HG03378 (cell line): ENCODE data around the gene LSM11.
"Not testable (repeated sequence)": the region's sequence is repeated elsewhere in the genome, so short reads cannot be mapped to it uniquely, and the experiment has no call there.

ENCODE experiments used
- ATAC-seq: cut with Tn5 transposase; IDR thresholded peaks from one replicate; pipeline ENCODE4 v1.9.1; 2021; ENCODE audit warnings: mild to moderate bottlenecking, moderate library complexity; ENCODE audit not compliant: unreplicated experiment

The LSM11 gene

DNA sequence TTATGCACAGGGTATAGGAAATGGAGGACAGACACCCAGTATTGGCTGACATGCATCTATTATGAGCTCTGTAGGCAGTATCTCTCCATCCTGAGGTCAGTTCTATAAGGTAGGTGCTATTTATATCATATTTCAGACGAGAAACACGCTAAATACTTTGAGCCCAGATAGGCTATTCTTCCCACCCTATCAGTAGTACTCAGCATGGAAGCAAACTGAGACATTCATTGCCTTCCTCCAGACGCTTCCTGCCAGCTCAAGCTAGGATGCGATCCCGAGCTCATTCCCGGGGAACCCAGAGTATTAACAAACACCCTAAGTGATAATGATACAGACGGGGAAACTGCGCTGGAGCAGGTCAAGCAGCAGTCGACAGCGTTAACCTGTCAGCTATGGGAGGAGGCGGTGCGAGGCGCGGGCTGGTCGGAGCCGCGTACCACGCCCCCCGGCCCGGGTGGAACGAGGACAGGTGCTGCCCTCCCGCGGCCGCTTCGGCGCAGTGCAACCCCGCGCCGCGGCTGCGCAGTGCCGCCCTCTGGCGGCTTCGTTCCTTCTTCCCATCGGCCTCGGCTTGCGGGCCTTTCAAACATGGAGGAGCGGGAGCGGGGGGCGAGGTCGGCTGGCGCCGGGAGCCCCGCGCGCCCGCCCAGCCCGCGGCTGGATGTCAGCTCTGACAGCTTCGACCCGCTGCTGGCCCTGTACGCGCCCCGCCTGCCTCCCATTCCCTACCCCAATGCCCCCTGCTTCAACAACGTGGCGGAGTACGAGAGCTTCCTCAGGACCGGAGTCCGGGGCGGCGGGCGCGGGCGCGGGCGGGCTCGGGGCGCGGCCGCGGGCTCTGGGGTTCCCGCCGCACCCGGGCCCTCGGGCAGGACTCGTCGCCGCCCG, at the start of gene LSM11:
Gene LSM11 (plus strand): TSS at position 550 of the 888 bp plus-strand sequence. CDS start 39 bp downstream, at position 589.
- peak; percentile 75 for ATAC-seq

DNA sequence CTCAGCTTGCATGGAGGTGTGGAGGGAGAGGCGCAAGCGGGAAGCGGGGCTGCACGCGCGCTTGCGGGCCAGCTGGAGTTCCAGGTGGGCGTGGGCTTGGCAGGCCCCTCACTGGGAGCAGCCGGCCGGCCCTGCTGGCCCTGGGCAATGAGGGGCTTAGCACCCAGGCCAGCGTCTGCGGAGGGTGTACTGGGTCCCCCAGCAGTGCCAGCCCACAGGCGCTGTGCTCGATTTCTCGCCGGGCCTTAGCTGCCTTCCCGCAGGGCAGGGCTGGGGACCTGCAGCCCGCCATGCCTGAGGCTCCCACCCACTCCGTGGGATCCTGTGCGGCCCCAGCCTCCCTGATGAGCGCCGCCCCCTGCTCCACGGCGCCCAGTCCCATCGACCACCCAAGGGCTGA, 49.7 kb upstream of the LSM11 start:
- ATAC-seq = not testable (repeated sequence)

DNA sequence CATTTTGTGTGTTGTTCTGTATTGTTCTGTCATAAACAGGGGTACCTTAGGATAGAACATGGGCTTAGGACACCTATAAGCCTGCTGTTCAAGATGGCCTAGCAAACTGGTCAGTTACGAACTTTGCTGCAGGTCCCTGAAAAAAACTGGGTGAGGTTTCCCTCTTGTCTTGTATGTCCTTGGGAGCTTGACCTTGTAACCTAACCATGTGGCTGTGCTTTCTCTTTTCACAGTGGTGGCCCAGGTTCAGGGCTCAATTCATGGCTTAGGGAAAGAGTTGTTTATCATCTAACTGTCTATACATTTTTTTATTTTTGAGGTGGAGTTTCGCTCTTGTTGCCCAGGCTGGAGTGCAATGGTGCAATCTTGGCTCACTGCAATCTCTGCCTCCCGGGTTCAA, 47.4 kb upstream of the LSM11 start:
- ATAC-seq = not testable (repeated sequence)

DNA sequence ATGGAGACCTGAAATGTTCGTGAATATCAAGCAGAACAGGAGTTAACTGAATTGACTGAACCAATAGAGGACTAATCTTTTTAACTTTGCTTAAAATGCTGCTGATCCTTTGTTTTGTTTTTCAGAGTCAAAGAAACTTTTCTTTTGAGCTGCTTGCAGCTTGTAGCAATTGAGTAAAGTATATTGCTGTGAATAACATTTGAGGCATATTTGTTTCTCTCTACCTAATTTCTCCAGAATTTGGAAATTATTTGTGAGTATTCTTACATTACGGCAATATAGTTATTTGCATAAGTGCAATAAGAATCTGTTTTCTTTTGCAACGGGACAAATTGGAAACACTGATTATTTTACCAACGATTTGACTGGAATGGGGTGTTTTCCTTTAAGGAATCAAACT, 44.8 kb upstream of the LSM11 start:
- ATAC-seq = not testable (repeated sequence)

DNA sequence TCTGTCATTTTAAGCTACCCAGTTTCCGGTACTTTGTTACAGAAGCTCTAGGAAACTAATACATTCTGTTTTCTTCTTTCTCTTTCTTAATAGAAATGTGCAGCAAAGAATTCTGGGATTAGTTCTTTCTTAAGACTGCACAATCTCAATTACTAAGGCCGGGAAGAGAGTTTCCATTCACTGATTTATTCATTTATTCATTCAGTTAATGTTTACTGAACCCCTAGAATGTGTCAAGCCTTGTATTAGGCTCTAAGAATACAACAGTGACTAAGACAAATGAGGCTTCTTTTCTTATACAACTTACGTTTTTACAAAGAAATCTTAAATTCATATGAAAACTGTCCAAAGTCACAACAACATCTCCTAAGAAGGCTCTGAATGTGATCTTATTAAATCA, 39.8 kb upstream of the LSM11 start:
- ATAC-seq = no peak

DNA sequence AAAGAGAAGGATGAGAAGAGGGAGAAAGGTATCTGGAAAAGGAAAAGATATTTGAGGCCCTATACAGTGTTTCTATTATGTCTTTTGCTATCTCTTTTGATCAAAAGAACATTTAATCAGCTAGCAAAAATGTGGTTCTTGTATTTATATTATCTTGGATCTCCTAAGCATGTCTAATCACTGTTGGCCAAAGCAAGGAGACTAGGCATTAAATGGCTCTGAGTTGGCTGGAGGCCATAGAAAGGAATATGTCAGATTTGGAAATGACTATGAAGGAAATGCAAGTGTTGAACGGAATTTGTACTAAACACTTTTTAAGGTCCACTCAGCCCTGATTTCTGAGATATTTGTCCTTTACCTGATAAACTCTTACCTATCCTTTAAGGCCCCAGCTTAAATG, 34.6 kb upstream of the LSM11 start:
- no peak for ATAC-seq

DNA sequence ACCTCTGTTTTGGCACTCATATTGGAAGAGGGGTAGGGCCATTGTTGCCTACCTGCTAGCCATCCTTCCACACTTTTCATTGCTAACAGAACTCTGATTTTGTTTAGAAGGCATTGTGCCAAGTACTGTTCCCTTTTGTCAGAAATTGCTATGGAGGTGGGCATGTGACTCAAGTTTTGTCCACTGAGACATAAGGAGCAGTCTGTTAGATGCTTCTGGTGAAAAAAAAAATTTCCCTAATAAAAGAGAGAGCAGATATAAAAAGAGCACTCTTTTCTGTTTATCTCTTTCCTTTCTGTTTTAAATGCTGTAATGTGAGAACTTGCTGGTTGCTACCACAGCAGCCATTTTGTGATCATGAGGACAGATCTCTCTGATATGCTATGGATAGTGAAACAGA, 34.2 kb upstream of the LSM11 start:
- no peak for ATAC-seq

DNA sequence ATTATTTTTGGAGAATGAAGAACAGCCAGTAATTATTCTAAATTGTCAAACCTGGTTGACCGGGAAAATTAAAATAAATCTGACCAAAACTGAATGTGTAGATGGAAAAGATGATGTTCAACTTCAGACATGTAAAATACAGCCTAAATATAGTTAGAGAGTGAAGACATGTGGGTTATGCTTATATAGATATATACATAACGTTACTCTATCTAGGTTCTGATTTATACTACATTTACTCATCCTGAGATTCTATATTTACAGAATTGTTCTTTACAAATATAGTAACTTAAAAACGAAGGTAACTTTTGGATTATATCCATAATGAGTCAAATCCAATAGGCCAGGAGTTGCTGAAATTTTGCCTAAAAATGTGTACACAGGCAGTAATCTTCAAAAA, 33.1 kb upstream of the LSM11 start:
- ATAC-seq = no peak

DNA sequence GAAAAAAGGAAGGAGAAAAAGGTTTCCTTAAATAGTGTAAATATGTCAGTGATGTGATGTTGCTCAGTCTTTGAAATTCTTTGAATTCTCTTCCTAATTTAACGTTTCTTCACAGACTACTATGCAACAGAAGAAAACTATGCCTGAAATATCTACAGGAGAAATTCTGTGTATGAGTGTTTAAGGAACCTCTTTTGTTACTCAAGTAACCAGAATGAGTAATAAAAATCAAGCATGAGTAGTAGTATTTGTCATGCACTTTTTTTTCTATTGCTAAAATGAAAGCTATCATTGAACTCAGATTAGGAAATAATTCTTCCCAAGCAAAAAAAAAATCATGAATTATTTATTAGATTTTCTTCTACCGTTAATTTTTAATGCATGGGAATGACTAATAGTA, 32.6 kb upstream of the LSM11 start:
- no peak for ATAC-seq

DNA sequence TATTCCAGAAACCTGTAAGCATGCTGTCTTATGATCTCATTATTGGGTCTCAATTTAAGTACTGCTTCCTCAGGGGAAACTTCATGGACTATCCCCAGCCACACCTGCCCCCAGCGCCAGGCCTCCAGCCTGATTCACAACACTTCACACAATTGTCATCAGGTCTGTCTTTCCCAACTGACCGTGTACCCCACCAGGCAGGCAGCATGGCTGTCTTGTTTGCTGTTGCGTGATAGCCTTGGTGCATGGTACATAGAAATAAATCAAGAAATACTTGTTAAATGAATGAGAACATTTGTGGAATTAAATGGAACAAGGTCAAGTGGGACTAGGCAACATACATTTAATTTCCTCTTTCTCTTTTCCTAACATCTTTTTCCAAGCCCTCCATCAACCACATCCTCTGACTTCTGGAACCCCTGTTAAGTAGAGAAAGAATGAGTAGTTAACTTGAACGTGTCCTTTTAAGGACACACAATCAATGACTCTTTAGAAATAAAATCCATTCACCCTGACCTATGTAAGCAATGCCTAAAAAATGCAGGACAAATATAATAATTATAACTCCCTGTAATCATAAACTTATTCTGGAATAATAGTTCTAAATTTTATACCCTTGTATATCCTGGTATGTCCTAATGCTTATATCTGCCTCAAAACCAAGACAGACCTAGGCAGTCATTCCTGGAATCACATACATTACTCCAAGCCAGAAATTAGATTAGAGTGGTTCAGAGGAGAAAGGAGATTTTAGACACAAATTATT, 29.5 kb upstream of the LSM11 start:
- ATAC-seq = no peak

DNA sequence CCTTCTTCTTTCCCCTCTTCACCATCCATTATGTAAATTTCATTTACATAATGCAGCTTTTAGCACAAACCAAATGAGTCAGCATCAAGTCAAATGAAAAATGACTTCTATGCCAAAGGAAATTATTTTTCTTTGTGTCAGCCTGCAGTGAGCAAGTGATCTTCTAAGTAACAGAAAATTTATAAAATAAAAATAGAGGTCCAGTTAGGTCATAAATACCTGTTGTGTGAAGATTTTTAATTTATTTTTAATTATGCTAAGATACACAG, 29.0 kb upstream of the LSM11 start:
- ATAC-seq = no peak

DNA sequence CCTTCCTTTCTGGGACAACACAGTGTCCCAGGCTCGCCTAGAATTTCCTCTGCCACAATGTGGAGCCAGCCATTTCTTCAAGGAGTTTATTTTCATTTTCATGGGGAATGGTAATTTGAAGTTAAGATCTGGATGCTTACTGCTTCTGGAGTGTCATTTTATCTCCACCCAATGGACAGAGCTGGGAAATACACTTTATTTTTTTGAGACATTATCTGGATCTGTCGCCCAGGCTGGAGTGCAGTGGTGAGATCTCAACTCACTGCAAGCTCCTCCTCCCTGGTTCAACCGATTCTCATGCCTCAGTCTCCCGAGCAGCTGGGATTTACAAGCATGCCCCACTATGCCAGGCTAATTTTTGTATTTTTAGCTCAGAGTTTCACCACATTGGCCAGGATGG, 25.0 kb upstream of the LSM11 start:
- no peak for ATAC-seq

DNA sequence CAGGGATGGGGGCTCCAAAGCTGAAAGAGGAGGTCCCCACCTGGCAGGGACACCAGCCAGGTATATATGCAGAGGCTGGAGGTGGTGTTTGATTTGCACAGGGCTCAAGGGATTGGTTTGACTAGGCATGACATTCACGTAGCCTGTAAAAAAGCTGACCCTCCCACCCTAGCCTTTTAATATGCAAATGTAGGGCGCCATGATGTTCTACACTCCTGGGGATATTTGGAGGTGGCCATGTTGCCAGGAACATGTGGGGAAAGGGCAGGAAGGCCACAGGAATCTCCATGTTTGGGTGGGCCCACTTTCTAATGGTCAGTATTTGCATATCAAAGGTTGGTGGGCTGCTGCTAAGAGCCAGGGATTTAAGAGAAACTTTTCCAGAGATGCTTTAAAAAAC, 24.3 kb upstream of the LSM11 start:
- ATAC-seq = no peak

DNA sequence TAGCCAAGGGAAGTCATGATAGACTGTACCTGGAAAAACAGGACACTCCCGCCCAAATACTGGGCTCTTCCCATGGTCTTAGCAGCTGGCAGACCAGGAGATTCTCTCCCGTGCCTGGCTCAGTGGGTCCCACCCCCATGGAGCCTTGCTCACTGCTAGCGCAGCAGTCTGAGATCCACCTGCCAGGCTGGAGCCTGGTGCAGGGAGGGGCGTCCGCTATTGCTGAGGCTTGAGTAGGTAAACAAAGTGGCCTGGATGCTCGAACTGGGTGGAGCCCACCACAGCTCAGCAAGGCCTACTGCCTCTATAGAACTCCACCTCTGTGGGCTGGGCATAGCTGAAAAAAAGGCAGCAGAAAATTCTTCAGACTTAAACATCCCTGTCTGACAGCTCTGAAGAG, 22.4 kb upstream of the LSM11 start:
- no peak for ATAC-seq

DNA sequence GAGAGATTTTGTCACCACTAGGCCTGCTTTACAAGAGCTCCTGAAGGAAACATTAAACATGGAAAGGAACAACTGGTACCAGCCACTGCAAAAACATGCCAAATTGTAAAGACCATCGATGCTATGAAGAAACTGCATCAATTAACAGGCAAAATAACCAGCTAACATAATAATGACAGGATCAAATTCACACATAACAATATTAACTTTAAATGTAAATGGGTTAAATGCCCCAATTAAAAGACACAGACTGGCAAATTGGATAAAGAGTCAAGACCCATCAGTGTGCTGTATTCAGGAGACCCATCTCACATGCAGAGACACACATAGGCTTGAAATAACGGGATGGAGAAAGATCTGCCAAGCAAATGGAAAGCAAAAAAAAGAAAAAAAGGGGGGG, 20.6 kb upstream of the LSM11 start:
- not testable (repeated sequence) for ATAC-seq

DNA sequence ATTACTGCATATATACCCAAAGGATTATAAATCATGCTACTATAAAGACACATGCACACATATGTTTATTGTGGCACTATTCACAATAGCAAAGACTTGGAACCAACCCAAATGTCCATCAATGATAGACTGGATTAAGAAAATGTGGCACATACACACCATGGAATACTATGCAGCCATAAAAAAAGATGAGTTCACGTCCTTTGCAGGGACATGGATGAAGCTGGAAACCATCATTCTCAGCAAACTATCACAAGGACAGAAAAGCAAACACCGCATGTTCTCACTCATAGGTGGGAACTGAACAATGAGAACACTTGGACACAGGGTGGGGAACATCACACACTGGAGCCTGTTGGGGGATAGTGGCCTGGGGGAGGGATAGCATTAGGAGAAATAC, 16.9 kb upstream of the LSM11 start:
- ATAC-seq = not testable (repeated sequence)

DNA sequence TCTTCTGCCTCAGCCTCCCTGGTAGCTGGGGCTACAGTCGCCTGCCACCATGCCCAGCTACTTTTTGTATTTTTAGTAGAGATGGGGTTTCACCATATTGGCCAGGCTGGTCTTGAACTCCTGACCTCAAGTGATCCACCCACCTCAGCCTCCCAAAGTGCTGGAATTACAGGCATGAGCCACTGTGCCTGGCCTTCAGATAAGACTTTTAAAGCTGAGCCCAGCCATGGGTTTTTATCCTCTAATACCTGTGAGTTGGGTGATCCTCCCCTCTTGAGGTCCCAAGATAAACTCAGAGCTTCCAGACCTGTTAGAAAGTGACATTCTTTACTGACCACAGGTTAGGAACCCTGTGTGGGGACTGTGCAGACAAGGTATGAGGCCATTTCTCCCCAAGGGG, 15.7 kb upstream of the LSM11 start:
- not testable (repeated sequence) for ATAC-seq

DNA sequence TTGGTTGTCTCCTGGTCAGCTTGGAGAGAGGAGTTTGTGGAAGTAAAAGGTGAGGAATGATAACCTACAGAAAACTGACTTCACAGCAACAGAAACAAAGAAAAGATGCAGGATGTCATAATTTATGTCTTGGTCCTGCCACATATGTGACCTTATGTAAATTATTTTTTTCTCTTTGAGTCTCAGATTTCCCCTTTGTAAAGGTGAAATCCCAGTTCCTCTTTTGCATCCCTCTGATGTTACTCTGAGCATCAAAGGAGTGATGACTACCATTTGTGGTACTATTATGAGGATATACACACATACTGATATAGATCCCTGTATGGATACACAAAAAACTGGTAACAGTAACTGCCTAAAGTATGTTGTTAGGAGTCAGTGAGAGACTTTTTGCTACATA, 13.7 kb upstream of the LSM11 start:
- ATAC-seq = peak; percentile 84

DNA sequence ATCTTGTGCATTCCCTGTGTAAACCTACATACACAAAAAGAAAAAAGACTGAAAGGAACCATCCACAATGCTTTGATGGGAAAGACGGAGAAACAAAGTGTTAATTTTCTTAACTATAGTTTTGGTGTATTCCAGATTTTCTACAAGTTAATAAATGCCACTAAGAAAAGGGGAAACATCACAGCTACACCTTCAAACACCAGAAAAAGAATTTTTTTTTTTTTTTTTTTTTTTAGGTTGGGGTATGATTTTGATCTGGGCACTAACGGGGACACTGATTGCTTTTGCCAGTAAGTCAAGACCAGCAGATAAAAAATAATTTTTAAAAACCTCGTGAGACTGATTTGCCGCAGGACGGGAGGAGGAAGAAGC, 12.6 kb upstream of the LSM11 start:
- ATAC-seq = no peak

DNA sequence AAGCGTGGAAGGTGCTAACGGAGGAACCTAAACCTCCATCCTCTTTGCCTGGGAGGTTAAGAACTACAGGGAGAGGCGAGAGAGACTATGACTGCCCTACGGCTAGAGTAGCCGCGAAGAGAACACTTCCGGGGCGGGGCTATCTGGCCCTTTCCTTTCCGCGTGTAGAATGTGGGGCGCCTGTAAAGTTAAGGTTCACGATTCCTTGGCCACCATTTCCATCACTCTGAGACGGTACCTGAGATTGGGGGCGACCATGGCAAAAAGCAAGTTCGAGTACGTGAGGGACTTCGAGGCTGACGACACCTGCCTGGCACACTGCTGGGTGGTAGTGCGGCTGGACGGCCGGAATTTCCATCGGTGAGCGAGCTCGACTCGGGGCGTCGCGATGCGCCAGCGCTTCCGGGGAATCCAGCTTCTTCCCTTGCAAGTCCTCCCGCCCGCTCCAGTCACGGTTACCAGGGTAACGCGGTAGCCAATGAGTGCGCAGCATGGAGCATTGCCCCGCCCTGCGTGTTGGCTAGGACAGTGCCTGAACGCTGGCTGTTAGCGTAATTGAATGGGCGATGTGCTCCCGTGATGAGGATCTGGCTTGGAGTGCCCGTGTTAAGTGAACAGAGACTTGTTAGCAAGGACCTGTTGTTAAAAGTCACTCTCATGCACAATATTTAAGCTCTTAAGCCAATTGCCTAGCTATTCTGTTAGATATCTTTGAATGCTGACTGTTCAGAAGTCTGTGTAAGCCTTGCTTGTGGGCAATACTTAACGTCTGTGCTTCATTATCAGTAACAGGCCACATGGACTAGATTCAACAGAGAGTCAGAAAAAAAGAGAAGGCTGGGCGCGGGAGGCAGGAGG, 12.0 kb upstream of the LSM11 start, which contains the start of gene THG1L:
Gene THG1L (plus strand): TSS at position 149 of the 858 bp plus-strand sequence. CDS start 21 bp downstream, at position 170.
- ATAC-seq = peak; percentile 85

DNA sequence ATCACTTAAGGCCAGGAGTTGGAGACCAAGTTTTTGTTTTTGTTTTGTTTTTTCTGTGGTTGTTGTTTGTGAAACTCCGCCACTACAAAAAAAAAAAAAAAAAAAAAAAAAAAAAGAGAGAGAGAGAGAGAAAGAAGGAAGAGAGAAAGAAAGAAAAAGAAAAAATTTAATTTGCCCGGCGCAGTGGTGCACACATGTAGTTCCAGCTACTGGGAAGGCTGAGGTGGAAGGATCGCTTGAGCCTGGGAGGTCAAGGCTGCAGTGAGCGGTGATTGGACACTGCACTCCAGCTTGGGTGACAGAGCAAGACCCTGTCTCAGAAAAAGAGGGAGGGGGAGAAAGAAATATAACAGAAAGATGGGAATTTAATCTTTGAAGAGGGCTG, 11.4 kb upstream of the LSM11 start:
- ATAC-seq = no peak
